Kidney epithelial cell (primary cell): ENCODE results near the gene PABPC5. TPM values are rescaled to one million over a fixed set of nuclear protein-coding genes. Genes with fewer than 3 reads are reported as not detected.

ENCODE experiments used
- DNase-seq: peaks from one replicate; pipeline ENCODE4 v3.0.0-alpha.2; 2010; ENCODE audit warnings: low read depth
- H3K27me3 ChIP-seq: 2 replicates; pipeline ENCODE4 v1.6.0; 2011; ENCODE audit warnings: low read length; ENCODE audit not compliant: control insufficient read depth, insufficient read depth
- H3K36me3 ChIP-seq: 2 replicates; pipeline ENCODE4 v1.5.1; 2011; ENCODE audit warnings: low read length; ENCODE audit not compliant: control insufficient read depth, insufficient read depth
- H3K4me3 ChIP-seq: 2 replicates; pipeline ENCODE4 v1.5.1; 2011; ENCODE audit warnings: low read depth, mild to moderate bottlenecking, control low read depth, low read length
- CTCF ChIP-seq: IDR thresholded peaks from 2 replicates; pipeline ENCODE4 v1.5.1; 2011; ENCODE audit warnings: mild to moderate bottlenecking, moderate library complexity, low read length, control low read depth, inconsistent platforms; ENCODE audit not compliant: insufficient read depth, poor library complexity, severe bottlenecking
- total RNA-seq: library from RNA; depleted of rRNA; stranded (reverse); fragments of >200 nt; gene quantifications from 2 replicates; pipeline ENCODE4 v1.2.3, GENCODE V29; 2015

PABPC5 gene
- total RNA-seq, result 1.7 TPM in 2 replicates

DNA sequence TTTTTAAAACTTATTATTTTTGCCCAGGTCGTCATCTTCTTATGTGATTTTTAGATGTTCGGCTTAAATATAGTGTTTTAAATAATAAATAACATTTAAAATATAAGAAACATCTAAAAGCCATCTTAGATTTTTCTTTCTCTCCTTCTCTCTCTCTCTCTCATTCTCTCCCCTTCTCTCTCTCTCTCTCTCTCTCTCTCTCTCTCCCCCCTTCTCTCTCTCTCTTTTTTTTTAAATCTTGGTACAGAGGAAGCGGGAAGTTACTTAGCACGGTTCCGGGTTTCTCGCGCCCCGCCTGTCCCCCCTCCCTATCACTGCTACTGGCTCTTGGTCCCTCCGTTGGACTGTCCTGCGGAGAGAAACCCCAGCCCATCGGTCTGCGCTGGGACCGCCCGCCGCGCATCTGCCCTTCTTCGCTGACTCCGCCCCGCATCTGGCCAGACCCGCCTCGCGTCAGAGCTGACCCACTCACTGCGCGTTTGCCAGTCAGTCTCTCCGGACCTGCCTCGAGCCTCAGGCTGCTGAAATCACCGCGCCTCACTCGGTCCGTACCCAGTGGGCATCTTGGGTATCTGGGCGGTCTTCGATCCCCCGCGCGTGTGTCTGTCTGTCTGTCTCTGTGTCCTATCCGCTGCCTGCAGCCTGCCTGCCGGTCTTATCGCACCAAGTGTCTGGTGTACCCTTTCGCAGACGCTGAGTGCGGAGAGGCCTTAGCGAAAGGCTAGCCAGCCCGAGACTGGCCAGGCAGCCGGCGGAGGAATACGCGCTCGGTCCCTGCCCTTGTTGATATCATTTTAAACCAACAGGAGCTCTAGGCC is at the start of gene PABPC5:
Gene PABPC5 (plus strand): TSS at position 489 of the 818 bp plus-strand sequence. CDS start 739 bp downstream, outside the sequence.
- peak; percentile 39 for DNase-seq
- no peak for TF ChIP-seq CTCF
- Histone ChIP-seq H3K27me3 (no peaks in the 10 kb centered on the region), H3K36me3 (no peaks in the 10 kb centered on the region), H3K4me3 (peak within 1 kb of the TSS; percentile 48)

GRCh38 chrX:91389026-91389425 is 45.6 kb upstream of the PABPC5 start:
- TF ChIP-seq CTCF, result no peak
- no peak for DNase-seq
- H3K36me3 ChIP-seq, result no peaks in the 10 kb centered on the region
- no peaks in the 10 kb centered on the region for H3K27me3 ChIP-seq
- no peak overlapping the region for H3K4me3 ChIP-seq

DNA sequence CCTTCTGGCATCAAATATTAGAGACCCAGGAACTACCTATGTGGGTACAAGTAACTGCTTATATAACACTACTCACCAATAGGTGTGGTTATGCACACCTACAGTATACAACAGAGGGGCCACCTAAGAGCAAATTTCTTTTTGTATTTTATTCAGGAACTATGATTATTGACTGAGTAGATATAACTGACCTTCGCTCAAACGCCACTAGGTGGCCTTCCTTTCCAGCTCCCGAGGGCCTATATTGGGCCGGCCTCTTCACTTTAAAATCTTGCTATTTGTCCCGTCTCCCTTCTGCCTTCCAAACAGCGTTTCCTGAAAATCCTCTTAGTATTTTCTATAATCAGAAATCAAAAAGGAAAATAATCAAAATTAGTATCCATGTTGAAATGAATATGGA is 19.9 kb upstream of the PABPC5 start:
- Histone ChIP-seq H3K4me3 (no peak overlapping the region), H3K36me3 (no peaks in the 10 kb centered on the region), H3K27me3 (no peaks in the 10 kb centered on the region)
- no peak for DNase-seq
- TF ChIP-seq CTCF, result peak; percentile 31

GRCh38 chrX:91435395-91435794 is 756 bp downstream of the PABPC5 start:
- Histone ChIP-seq H3K36me3 (no peaks in the 10 kb centered on the region), H3K27me3 (no peaks in the 10 kb centered on the region), H3K4me3 (peak overlapping the region; percentile 48)
- TF ChIP-seq CTCF, result no peak
- DNase-seq, result no peak
